Sigmoid colon (tissue), 7 donors: ENCODE results near the gene PDCD10. TPM values are rescaled to one million over a fixed set of nuclear protein-coding genes. Genes with fewer than 3 reads are reported as not detected.

Experiments
- DNase-seq: peaks from one replicate; pipeline ENCODE4 v3.0.0-alpha.2; 2019
- H3K27ac ChIP-seq, 4 donors: fragments of 200-600 bp; sonication (generic); one replicate each; pipeline ENCODE4 v1.5.1; 2016 to 2019; ENCODE audit warnings: mild to moderate bottlenecking in 1 of 4
- H3K27me3 ChIP-seq, 3 donors: fragments of 200-600 bp; sonication (generic); one replicate each; pipeline ENCODE4 v1.5.1; 2019; ENCODE audit warnings: mild to moderate bottlenecking in 1 of 3
- H3K36me3 ChIP-seq, 4 donors: fragments of 200-600 bp; sonication (generic); one replicate each; pipeline ENCODE4 v1.5.1; 2016 to 2019
- H3K4me1 ChIP-seq, 4 donors: fragments of 200-600 bp; sonication (generic); one replicate each; pipeline ENCODE4 v1.5.1; 2017 to 2019
- H3K4me3 ChIP-seq, 4 donors: fragments of 200-600 bp; sonication (generic); one replicate each; pipeline ENCODE4 v1.5.1; 2017 to 2019; ENCODE audit warnings: mild to moderate bottlenecking in 2 of 4, moderate library complexity in 1 of 4
- H3K9me3 ChIP-seq, 4 donors: fragments of 200-600 bp in 3 of 4; sonication (generic) in 3 of 4; one replicate each; pipeline versions ENCODE4 v1.5.1 to v1.6.1; 2013 to 2019
- EP300 ChIP-seq, 4 donors: sonication (generic); formaldehyde crosslinking; IDR thresholded peaks; one replicate each; pipeline ENCODE4 v1.6.1; 2017; ENCODE audit warnings: antibody characterized with exemption in 4 of 4
- POLR2A ChIP-seq, 2 donors: fragments of 450-650 bp; IDR thresholded peaks; one replicate each; pipeline ENCODE4 v1.6.1; 2016; ENCODE audit warnings: antibody characterized with exemption in 2 of 2, mild to moderate bottlenecking in 2 of 2, moderate library complexity in 2 of 2
- POLR2AphosphoS5 ChIP-seq, 4 donors: sonication (generic); formaldehyde crosslinking; IDR thresholded peaks; one replicate each; pipeline ENCODE4 v1.6.1; 2017; ENCODE audit warnings: antibody characterized with exemption in 4 of 4
- WGBS, 2 donors: extraction: QIAGEN DNeasy Blood & Tissue Kit; methylation state at CpG; one replicate each; pipeline ENCODE4 v1.1.7; 2013; 5-methylcytosine and 5-hydroxymethylcytosine counted together
- intact Hi-C: fragments of 100-400 bp; cut with DNase I; formaldehyde crosslinking; loops from one replicate; pipeline ENCODE4 v1.15.1; 2023
- polyA plus RNA-seq, 3 donors: library from polyadenylated mRNA; stranded (reverse); fragments of 200-250 nt; gene quantifications; one replicate each; pipeline ENCODE4 v1.2.3, GENCODE V29; 2013
- total RNA-seq, 4 donors: library from RNA; depleted of rRNA; stranded (reverse); fragments of >200 nt; gene quantifications; one replicate each; pipeline ENCODE4 v1.1.0, GENCODE V29; 2016
- TF ChIP-seq, protein P1 (sequence below), 4 experiments: fragments of 450-650 bp in 3 of 4; fragments of 200-600 bp in 1 of 4; IDR thresholded peaks; one replicate each; pipeline ENCODE4 v1.5.1; 2016 to 2019; ENCODE audit warnings: antibody characterized with exemption in 4 of 4, mild to moderate bottlenecking in 3 of 4, moderate library complexity in 2 of 4
- donor health status: healthy with polysubstance abuse.
- donor health status: Bipolar disorder and iron deficiency.
- donor health status: healthy.

PDCD10 gene
- total and polyA plus RNA-seq, 7 donors = 49.3 to 198 (median 67.0) TPM

DNA sequence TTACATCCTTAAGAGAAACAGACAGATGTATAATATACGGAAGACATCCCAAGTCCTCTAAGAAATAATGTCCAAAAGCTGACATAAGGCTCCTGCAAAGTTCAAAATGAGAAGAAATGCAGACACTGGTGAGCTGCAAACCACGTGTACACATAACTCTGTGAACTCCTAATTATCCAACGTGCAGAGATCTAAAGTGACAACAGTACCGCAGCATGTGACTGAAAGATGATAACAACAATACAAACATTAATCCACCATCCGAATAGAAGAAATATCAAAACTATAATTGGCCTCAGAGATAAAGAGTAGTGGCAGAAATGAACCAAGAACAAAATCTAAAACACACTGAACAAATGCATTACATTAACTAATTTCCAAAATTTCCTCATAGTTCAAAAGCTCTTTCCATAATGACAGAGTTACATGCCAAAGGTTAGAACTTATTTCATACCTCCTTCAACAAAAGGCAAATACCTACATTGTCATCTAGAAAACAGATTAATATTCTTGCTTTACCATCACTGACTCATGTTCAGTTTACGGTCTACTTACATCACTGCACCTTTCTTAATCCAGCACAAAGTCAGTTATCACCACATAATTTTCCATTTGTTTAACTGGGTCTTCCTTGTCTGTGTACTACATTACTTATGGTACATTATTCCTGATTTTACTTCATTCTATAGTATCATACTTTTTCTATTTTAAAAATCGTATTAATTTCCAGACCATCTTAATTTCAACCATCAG is 2.2 kb downstream of the PDCD10 start:
- intact Hi-C loops = loop anchor here (5.0 to 10.0 kb wide), 2 partner anchors 80 to 432 kb away; no protein-coding TSS in a partner anchor
- Histone ChIP-seq H3K9me3 (no peaks in the 10 kb centered on the region), H3K4me1 (peaks cover 2 to 51% (median 35%) of the 10 kb centered on the region in 4 donors), H3K27me3 (no peaks in the 10 kb centered on the region), H3K27ac (no peak overlapping the region), H3K36me3 (no peaks in the 10 kb centered on the region), H3K4me3 (no peak overlapping the region)
- TF ChIP-seq EP300 (IDR thresholded peaks at IDR 0.05) (no peak), POLR2A (IDR thresholded peaks at IDR 0.05) (no peak), POLR2AphosphoS5 (IDR thresholded peaks at IDR 0.05) (no peak)
- TF ChIP-seq, protein P1, sequence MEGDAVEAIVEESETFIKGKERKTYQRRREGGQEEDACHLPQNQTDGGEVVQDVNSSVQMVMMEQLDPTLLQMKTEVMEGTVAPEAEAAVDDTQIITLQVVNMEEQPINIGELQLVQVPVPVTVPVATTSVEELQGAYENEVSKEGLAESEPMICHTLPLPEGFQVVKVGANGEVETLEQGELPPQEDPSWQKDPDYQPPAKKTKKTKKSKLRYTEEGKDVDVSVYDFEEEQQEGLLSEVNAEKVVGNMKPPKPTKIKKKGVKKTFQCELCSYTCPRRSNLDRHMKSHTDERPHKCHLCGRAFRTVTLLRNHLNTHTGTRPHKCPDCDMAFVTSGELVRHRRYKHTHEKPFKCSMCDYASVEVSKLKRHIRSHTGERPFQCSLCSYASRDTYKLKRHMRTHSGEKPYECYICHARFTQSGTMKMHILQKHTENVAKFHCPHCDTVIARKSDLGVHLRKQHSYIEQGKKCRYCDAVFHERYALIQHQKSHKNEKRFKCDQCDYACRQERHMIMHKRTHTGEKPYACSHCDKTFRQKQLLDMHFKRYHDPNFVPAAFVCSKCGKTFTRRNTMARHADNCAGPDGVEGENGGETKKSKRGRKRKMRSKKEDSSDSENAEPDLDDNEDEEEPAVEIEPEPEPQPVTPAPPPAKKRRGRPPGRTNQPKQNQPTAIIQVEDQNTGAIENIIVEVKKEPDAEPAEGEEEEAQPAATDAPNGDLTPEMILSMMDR (IDR thresholded peaks at IDR 0.05) = no peak
- DNase-seq = no peak
- WGBS, 2 donors = 47 to 73% methylated on average over 7 of the region's 7 CpGs

DNA sequence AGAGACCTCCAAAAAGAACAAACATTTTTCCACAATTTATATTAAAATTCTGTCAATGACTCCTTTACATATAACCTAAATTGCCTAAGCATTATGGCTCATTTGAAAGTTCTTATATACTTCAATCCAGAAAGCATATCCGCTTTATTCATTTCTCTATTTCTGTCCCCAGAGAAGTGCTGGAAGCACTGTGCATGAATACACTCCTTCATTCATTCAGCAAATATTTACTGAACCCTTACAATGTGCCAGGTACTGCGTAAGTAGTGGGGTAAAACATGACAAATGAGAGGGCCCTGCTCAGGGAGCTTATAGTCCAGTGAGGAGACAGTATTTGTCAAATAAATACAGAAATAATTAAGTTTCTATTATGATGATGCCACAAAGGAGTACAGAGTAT is 3.3 kb downstream of the PDCD10 start:
- DNase-seq = no peak
- no peak for TF ChIP-seq POLR2AphosphoS5 (IDR thresholded peaks at IDR 0.05)
- no peak for TF ChIP-seq POLR2A (IDR thresholded peaks at IDR 0.05)
- TF ChIP-seq, protein P1 (IDR thresholded peaks at IDR 0.05) = no peak
- no peak for TF ChIP-seq EP300 (IDR thresholded peaks at IDR 0.05)
- intact Hi-C loops = loop anchor here (5.0 to 10.0 kb wide), 2 partner anchors 81 to 433 kb away; no protein-coding TSS in a partner anchor
- H3K4me3 ChIP-seq = no peak overlapping the region
- H3K27ac ChIP-seq = no peak overlapping the region
- 91 to 93% methylated on average over 2 of the region's 2 CpGs for WGBS, 2 donors
- no peaks in the 10 kb centered on the region for H3K9me3 ChIP-seq
- no peaks in the 10 kb centered on the region for H3K27me3 ChIP-seq
- peaks cover 2 to 55% (median 36%) of the 10 kb centered on the region in 4 donors for H3K4me1 ChIP-seq
- H3K36me3 ChIP-seq = no peaks in the 10 kb centered on the region

DNA sequence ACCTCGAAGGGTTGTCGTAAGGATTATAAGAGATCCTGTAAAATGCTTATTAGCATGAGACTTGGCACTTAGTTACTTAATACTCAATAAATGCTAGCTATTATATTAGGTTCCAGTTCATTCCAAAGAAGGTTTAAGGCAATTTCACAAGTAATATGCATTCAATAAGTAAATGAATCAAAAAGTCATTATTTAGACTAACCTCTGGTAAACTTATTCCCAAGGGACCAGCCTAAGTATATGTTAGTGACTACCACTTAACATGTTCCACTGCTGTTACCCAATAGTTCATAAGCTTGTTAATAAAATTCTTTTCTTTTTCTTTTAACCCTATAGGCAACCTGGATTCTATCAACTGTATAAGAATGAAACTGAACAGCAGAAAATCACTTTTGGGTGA is 5.1 kb downstream of the PDCD10 start:
- peaks cover 0 to 51% (median 33%) of the 10 kb centered on the region in 4 donors for H3K4me1 ChIP-seq
- no peak overlapping the region for H3K27ac ChIP-seq
- H3K9me3 ChIP-seq = no peaks in the 10 kb centered on the region
- DNase-seq = no peak
- H3K36me3 ChIP-seq = no peaks in the 10 kb centered on the region
- TF ChIP-seq POLR2AphosphoS5 (IDR thresholded peaks at IDR 0.05) (no peak), EP300 (IDR thresholded peaks at IDR 0.05) (no peak), POLR2A (IDR thresholded peaks at IDR 0.05) (no peak)
- TF ChIP-seq, protein P1 (IDR thresholded peaks at IDR 0.05) = no peak
- H3K27me3 ChIP-seq = no peaks in the 10 kb centered on the region
- H3K4me3 ChIP-seq = no peak overlapping the region
- 90 to 92% methylated on average over 2 of the region's 2 CpGs for WGBS, 2 donors
- intact Hi-C loops = no loop called here

DNA sequence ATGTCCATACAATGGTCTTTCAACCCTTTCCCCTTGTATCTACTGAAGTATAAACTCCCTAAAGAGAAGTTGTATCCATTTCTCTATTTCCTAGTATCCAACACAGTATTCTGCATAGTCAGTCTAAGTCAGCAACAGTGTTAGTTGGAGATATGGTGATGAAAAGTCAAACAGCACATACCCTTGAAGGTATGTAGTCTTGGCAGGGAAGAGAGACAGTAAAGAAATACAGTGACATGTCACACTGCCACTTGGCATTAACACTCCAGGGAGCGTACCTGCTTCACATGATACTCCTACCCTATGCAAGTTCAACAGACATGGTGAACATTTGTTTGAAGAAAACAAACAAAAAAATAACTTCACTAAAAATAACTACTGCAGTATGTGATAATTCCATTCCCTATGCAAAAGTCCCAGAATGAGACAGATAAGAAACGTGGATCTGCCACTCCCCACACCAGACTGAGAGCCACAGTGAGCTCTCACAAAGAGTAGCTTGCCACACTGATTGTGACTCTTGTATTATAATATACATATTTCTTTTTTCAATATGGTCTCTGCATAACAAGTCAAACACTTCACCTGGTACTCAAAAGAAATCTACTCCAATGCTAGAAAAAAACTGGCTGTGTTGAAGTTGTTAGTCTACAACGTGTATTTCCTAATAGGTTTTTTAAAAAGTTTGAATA is 5.9 kb downstream of the PDCD10 start:
- WGBS, 2 donors = 64 to 84% methylated on average over 3 of the region's 3 CpGs
- peaks cover 0 to 46% (median 30%) of the 10 kb centered on the region in 4 donors for H3K4me1 ChIP-seq

More for the DNA sequence above, 5.9 kb downstream of the PDCD10 start:
- no peaks in the 10 kb centered on the region for H3K27me3 ChIP-seq
- no peak for DNase-seq
- no peaks in the 10 kb centered on the region for H3K36me3 ChIP-seq
- H3K27ac ChIP-seq = peak overlapping the region in 1 of 4 donors; percentile 47
- TF ChIP-seq POLR2AphosphoS5 (IDR thresholded peaks at IDR 0.05) (no peak), POLR2A (IDR thresholded peaks at IDR 0.05) (no peak), EP300 (IDR thresholded peaks at IDR 0.05) (no peak)
- TF ChIP-seq, protein P1 (IDR thresholded peaks at IDR 0.05) = no peak
- no peak overlapping the region for H3K4me3 ChIP-seq
- no peaks in the 10 kb centered on the region for H3K9me3 ChIP-seq
- intact Hi-C loops = no loop called here
